HG03432 (cell line): ENCODE measurements around the gene GDAP2.
A peak's percentile ranks its signal among the peaks of the same experiment; 100 is the strongest.
"Not testable (repeated sequence)": the region's sequence is repeated elsewhere in the genome, so short reads cannot be mapped to it uniquely, and the experiment has no call there.

Experiments used
- ATAC-seq: cut with Tn5 transposase; IDR thresholded peaks from one replicate; pipeline ENCODE4 v1.9.1; 2021; ENCODE audit warnings: mild to moderate bottlenecking, moderate library complexity; ENCODE audit not compliant: unreplicated experiment

The GDAP2 gene

GRCh38 chr1:117902944-117903343 is 26.5 kb downstream of the GDAP2 start:
- no peak for ATAC-seq

- no peak for ATAC-seq
Observed at GRCh38 chr1:117899801-117900200, 29.6 kb downstream of the GDAP2 start.

- no peak for ATAC-seq
Observed at GRCh38 chr1:117897551-117897950, 31.9 kb downstream of the GDAP2 start.

GRCh38 chr1:117895482-117896114 is 33.8 kb downstream of the GDAP2 start:
- ATAC-seq, result peak; percentile 94

- no peak for ATAC-seq
Observed at GRCh38 chr1:117894078-117894477, 35.3 kb downstream of the GDAP2 start.

GRCh38 chr1:117892512-117892911 is 36.9 kb downstream of the GDAP2 start:
- no peak for ATAC-seq

- ATAC-seq, result no peak
Observed at GRCh38 chr1:117890452-117890851, 39.0 kb downstream of the GDAP2 start.

GRCh38 chr1:117886101-117886795 is 43.2 kb downstream of the GDAP2 start:
- no peak for ATAC-seq

- ATAC-seq, result no peak
Observed at GRCh38 chr1:117883616-117884015, 45.8 kb downstream of the GDAP2 start.

- ATAC-seq, result no peak
Observed at GRCh38 chr1:117879284-117879683, 50.1 kb downstream of the GDAP2 start.

GRCh38 chr1:117877823-117878222 is 51.6 kb downstream of the GDAP2 start:
- no peak for ATAC-seq

- ATAC-seq, result no peak
Observed at GRCh38 chr1:117871013-117871412, 58.4 kb downstream of the GDAP2 start.

- ATAC-seq, result no peak
Observed at GRCh38 chr1:117861694-117862093, 67.7 kb downstream of the GDAP2 start.

GRCh38 chr1:117860896-117861610 is 68.4 kb downstream of the GDAP2 start:
- ATAC-seq, result no peak

GRCh38 chr1:117859901-117860300 is 69.5 kb downstream of the GDAP2 start:
- ATAC-seq, result no peak

- no peak for ATAC-seq
Observed at GRCh38 chr1:117857418-117857817, 72.0 kb downstream of the GDAP2 start.

- ATAC-seq, result no peak
Observed at GRCh38 chr1:117852853-117853553, 76.4 kb downstream of the GDAP2 start.

GRCh38 chr1:117851687-117852086 is 77.7 kb downstream of the GDAP2 start:
- ATAC-seq, result no peak

GRCh38 chr1:117846674-117847425 is 82.6 kb downstream of the GDAP2 start:
- ATAC-seq, result no peak

GRCh38 chr1:117844478-117844877 is 84.9 kb downstream of the GDAP2 start:
- not testable (repeated sequence) for ATAC-seq

- no peak for ATAC-seq
Observed at GRCh38 chr1:117843791-117844190, 85.6 kb downstream of the GDAP2 start.
